Smooth muscle cell (in vitro differentiated cells): ENCODE measurements around the gene CD2BP2. TPM values are rescaled to one million over a fixed set of nuclear protein-coding genes. Genes with fewer than 3 reads are reported as not detected.
A peak's percentile ranks its signal among the peaks of the same experiment; 100 is the strongest.

Experiments used
- DNase-seq: peaks from one replicate; lab custom pipeline; 2025; ENCODE audit not compliant: unreplicated experiment; lab: John Stamatoyannopoulos, UW
- H2AFZ ChIP-seq: fragments of 200-600 bp; sonication (generic); 2 replicates; pipeline ENCODE4 v1.6.0; 2016; ENCODE audit warnings: antibody characterized with exemption, low read depth, mild to moderate bottlenecking
- H3F3A ChIP-seq: fragments of 200-600 bp; sonication (generic); 2 replicates; pipeline ENCODE4 v1.6.0; 2017; ENCODE audit warnings: antibody characterized with exemption, low read depth
- H3K27ac ChIP-seq: fragments of 200-600 bp; sonication (generic); 2 replicates; pipeline ENCODE4 v1.5.1; 2016; ENCODE audit warnings: low read depth, mild to moderate bottlenecking
- H3K27me3 ChIP-seq: fragments of 200-600 bp; sonication (generic); 2 replicates; pipeline ENCODE4 v1.6.1; 2016; ENCODE audit warnings: low read depth, mild to moderate bottlenecking
- H3K36me3 ChIP-seq: fragments of 200-600 bp; sonication (generic); 2 replicates; pipeline ENCODE4 v1.5.1; 2016; ENCODE audit warnings: low read depth
- H3K4me1 ChIP-seq: fragments of 200-600 bp; sonication (generic); 2 replicates; pipeline ENCODE4 v1.5.1; 2016; ENCODE audit warnings: low read depth
- H3K4me2 ChIP-seq: fragments of 200-600 bp; sonication (generic); 2 replicates; pipeline ENCODE4 v1.6.0; 2016; ENCODE audit warnings: mild to moderate bottlenecking
- H3K4me3 ChIP-seq: fragments of 200-600 bp; sonication (generic); 2 replicates; pipeline ENCODE4 v1.5.1; 2016; ENCODE audit warnings: mild to moderate bottlenecking
- H3K79me2 ChIP-seq: fragments of 200-600 bp; sonication (generic); 2 replicates; pipeline ENCODE4 v1.6.0; 2016; ENCODE audit warnings: low read depth, mild to moderate bottlenecking
- H3K9ac ChIP-seq: fragments of 200-600 bp; sonication (generic); 2 replicates; pipeline ENCODE4 v1.6.0; 2016; ENCODE audit warnings: low read depth
- H3K9me3 ChIP-seq: fragments of 200-600 bp; sonication (generic); replicated peaks from 2 replicates; pipeline ENCODE4 v1.5.1; 2016; ENCODE audit warnings: low read depth
- H4K20me1 ChIP-seq: fragments of 200-600 bp; sonication (generic); 2 replicates; pipeline ENCODE4 v1.6.0; 2016; ENCODE audit warnings: low read depth
- whole genome bisulfite sequencing: methylation state at CpG from one replicate; pipeline ENCODE4 v1.1.7; 2016; ENCODE audit warnings: low lambda C conversion rate; 5-methylcytosine and 5-hydroxymethylcytosine counted together
- polyA plus RNA-seq: library from polyadenylated mRNA; unstranded; fragments of >200 nt; fragmentation: Nextera tagmentation; extraction: Ambion mirVana; gene quantifications from 2 replicates; pipeline ENCODE4 v1.2.1, GENCODE V29; 2016
- total RNA-seq: library from RNA; depleted of rRNA; stranded (reverse); fragments of >200 nt; gene quantifications from 2 replicates; pipeline ENCODE4 v1.2.3, GENCODE V29; 2014
- TF ChIP-seq, protein P1 (sequence below): fragments of 200-600 bp; sonication (generic); IDR thresholded peaks from 2 replicates; pipeline ENCODE4 v1.5.1; 2017; ENCODE audit warnings: borderline replicate concordance, mild to moderate bottlenecking, antibody characterized with exemption; ENCODE audit not compliant: insufficient read depth, poor library complexity, severe bottlenecking

Gene CD2BP2
- total and polyA plus RNA-seq, 2 experiments from 2014 or later, result 30.3 to 42.0 TPM

DNA sequence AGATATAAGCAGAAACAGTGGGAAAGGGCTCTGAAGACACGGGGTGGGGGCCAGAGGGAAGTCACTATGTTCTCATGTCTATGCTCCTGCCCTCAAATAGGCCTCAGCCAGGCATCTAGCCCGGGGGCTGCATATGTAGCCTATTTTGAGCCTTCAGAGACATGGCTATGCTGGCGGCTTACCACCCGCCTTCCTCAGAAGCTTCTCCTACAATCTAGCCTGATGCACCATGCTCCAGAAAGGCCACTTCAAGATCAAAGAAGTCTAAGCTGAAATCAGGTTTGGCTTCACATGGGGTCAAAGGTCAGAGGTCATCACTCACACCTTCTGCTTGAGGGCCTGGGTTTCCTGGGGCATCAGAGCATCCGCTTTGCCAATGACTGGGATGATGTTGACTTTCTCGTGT lies 25.7 kb upstream of the CD2BP2 start:
- DNase-seq, result no peak
- Histone ChIP-seq H3K36me3 (no peaks in the 10 kb centered on the region), H3K9me3 (no peaks in the 10 kb centered on the region), H3K79me2 (no peaks in the 10 kb centered on the region), H3K4me2 (no peak overlapping the region), H3K4me3 (no peak overlapping the region), H2AFZ (no peak overlapping the region), H3F3A (no peaks in the 10 kb centered on the region), H3K9ac (no peak overlapping the region), H3K4me1 (peaks cover 11% of the 10 kb centered on the region), H3K27me3 (no peaks in the 10 kb centered on the region), H3K27ac (no peak overlapping the region), H4K20me1 (peaks cover 5% of the 10 kb centered on the region)
- WGBS, result 93% methylated on average over 6 of the region's 6 CpGs
- TF ChIP-seq, protein P1, sequence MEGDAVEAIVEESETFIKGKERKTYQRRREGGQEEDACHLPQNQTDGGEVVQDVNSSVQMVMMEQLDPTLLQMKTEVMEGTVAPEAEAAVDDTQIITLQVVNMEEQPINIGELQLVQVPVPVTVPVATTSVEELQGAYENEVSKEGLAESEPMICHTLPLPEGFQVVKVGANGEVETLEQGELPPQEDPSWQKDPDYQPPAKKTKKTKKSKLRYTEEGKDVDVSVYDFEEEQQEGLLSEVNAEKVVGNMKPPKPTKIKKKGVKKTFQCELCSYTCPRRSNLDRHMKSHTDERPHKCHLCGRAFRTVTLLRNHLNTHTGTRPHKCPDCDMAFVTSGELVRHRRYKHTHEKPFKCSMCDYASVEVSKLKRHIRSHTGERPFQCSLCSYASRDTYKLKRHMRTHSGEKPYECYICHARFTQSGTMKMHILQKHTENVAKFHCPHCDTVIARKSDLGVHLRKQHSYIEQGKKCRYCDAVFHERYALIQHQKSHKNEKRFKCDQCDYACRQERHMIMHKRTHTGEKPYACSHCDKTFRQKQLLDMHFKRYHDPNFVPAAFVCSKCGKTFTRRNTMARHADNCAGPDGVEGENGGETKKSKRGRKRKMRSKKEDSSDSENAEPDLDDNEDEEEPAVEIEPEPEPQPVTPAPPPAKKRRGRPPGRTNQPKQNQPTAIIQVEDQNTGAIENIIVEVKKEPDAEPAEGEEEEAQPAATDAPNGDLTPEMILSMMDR, result no peak

DNA sequence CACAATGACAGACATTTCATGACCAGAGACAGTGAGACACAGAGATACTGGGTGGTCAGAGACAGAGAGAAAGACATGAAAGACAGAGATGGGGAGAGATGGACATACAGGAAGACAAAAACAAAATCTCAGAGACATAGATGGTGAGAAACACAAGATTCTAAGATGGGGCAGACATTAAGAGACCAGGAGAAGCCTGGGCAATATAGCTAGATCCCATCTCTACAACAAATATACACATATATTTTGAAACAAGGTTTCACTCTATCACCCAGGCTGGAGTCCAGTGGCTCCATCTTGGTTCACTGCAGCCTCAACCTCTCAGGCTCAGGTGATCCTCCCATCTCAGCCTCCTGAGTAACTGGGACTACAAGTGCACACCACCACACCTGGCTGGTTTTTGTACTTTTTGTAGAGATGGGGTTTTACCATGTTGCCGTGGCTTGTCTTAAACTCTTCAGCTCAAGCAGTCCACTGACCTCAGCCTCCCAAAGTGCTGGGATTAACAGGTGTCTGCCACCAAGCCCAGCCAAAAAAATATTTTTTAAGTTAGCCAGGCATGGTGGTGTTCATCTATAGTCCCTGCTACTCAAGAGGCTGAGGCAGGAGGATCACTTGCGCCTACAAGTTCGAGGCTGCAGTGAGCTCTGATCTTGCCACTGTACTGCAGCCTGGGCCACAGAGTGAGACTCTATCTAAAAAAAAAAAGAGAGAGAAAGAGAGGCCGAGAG lies 25.1 kb upstream of the CD2BP2 start:
- 89% methylated on average over 4 of the region's 4 CpGs for WGBS
- Histone ChIP-seq H3K4me1 (peaks cover 14% of the 10 kb centered on the region), H3K27ac (no peak overlapping the region), H3F3A (no peaks in the 10 kb centered on the region), H3K9ac (no peak overlapping the region), H3K36me3 (no peaks in the 10 kb centered on the region), H4K20me1 (peaks cover 5% of the 10 kb centered on the region), H3K9me3 (no peaks in the 10 kb centered on the region), H3K4me3 (no peak overlapping the region), H2AFZ (no peak overlapping the region), H3K79me2 (no peaks in the 10 kb centered on the region), H3K4me2 (no peak overlapping the region), H3K27me3 (no peaks in the 10 kb centered on the region)
- no peak for DNase-seq
- TF ChIP-seq, protein P1, result no peak

DNA sequence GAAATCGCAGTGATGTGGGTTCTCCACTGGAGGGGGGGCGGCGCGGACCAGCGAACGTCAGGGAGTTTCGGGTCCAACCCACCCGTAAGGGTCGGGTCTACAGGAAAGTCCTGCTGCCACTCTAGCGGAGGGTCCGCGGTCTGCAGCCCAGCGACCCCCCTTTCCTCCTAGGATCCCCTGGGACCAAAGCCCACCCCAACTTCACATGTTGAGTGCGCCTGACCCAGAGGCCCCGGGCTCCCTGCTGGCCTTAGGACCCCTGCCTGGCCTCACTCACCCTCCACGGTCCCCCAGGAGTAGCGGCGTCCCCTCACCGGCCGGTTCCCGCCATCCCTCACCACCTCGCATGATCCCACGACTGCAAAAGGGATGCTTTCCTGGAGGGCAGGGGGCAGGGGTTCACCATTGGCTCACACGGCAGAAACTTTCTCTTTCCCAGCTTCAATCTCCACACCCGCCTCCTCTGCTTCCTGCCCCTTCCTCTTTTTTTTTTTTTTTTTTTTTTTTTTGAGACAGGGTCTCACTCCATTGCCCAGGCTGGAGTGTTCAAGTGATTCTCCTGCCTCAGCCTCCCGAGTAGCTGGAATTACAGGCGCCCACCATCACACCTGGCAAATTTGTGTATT lies 24.2 kb upstream of the CD2BP2 start:
- TF ChIP-seq, protein P1, result no peak
- DNase-seq, result no peak

More for the DNA sequence above, 24.2 kb upstream of the CD2BP2 start:
- no peaks in the 10 kb centered on the region for H3K79me2 ChIP-seq
- H2AFZ ChIP-seq, result no peak overlapping the region
- H4K20me1 ChIP-seq, result peaks cover 5% of the 10 kb centered on the region
- peak overlapping the region; percentile 67 for H3K27ac ChIP-seq
- H3K9ac ChIP-seq, result peak overlapping the region; percentile 43
- H3K4me1 ChIP-seq, result peaks cover 14% of the 10 kb centered on the region
- H3K9me3 ChIP-seq, result no peaks in the 10 kb centered on the region
- H3K36me3 ChIP-seq, result no peaks in the 10 kb centered on the region
- no peaks in the 10 kb centered on the region for H3F3A ChIP-seq
- H3K27me3 ChIP-seq, result no peaks in the 10 kb centered on the region
- 26% methylated on average over 27 of the region's 27 CpGs for WGBS
- peak overlapping the region; percentile 67 for H3K4me3 ChIP-seq
- peak overlapping the region; percentile 95 for H3K4me2 ChIP-seq
